Measurements from ENCODE around the gene CDT1.
A peak's percentile ranks its signal among the peaks of the same experiment; 100 is the strongest.

CDT1 gene

GRCh38 chr16:88764913-88765349, 38.7 kb upstream of the CDT1 start:
- H3K4me1 ChIP-seq (ENCODE audit: control insufficient read depth, insufficient read depth, low read depth, low read length) = peaks cover 85% of the 10 kb centered on the region
- no peak overlapping the region for H2AFZ ChIP-seq (ENCODE audit: low read depth, low read length)
- H2BK120ac ChIP-seq (ENCODE audit: low read depth, low read length) = no peak overlapping the region
- H3K9ac ChIP-seq (ENCODE audit: low read length) = no peak overlapping the region
- peak; percentile 55 for DNase-seq
- no peak overlapping the region for H2BK15ac ChIP-seq (ENCODE audit: low read depth, poor library complexity, severe bottlenecking)
- no peak overlapping the region for H3K14ac ChIP-seq (ENCODE audit: low read length in 2 of 2)
- H2AK5ac ChIP-seq (ENCODE audit: low read length, severe bottlenecking) = peak overlapping the region; percentile 23
- H2BK5ac ChIP-seq (ENCODE audit: low read depth, low read length, poor library complexity, severe bottlenecking) = no peak overlapping the region
- peak overlapping the region in 1 of 2 experiments; percentile 21 for H2BK12ac ChIP-seq (ENCODE audit: low read length in 2 of 2)
- H4K8ac ChIP-seq (ENCODE audit: low read length) = no peak overlapping the region
- no peaks in the 10 kb centered on the region for H3K27me3 ChIP-seq (ENCODE audit: control insufficient read depth in 1 of 2, insufficient read depth in 1 of 2, low read length in 2 of 2)
- no peaks in the 10 kb centered on the region for H3K9me3 ChIP-seq (ENCODE audit: control insufficient read depth, low read length)
- H3K4me3 ChIP-seq (ENCODE audit: insufficient read depth in 1 of 2, low read depth in 1 of 2, low read length in 2 of 2) = no peak overlapping the region
- no peak overlapping the region for H3K4me2 ChIP-seq (ENCODE audit: low read length, poor library complexity, severe bottlenecking)
- peaks cover 11 to 43% of the 10 kb centered on the region in 2 experiments for H3K36me3 ChIP-seq (ENCODE audit: control insufficient read depth in 1 of 2, insufficient read depth in 2 of 2, low read depth in 1 of 2, low read length in 2 of 2)
- 89% methylated on average over 6 of the region's 9 CpGs for WGBS
- no peak overlapping the region for H3K23ac ChIP-seq (ENCODE audit: low read length in 2 of 2)
- H3K4ac ChIP-seq (ENCODE audit: low read depth in 1 of 2, low read length in 2 of 2) = peak overlapping the region in 1 of 2 experiments; percentile 4
- peaks cover 42% of the 10 kb centered on the region for H3K79me1 ChIP-seq (replicated peaks; ENCODE audit: low read length, poor library complexity, severe bottlenecking)
- peak overlapping the region; percentile 71 for H4K91ac ChIP-seq (ENCODE audit: low read length)
- H3K18ac ChIP-seq (ENCODE audit: low read depth in 1 of 2, low read length in 2 of 2) = no peak overlapping the region
- H3K27ac ChIP-seq (ENCODE audit: low read length, poor library complexity, severe bottlenecking) = no peak overlapping the region

- Histone ChIP-seq H3K4me1 (ENCODE audit: control insufficient read depth, insufficient read depth, low read depth, low read length) (peaks cover 83% of the 10 kb centered on the region), H3K9me3 (ENCODE audit: control insufficient read depth, low read length) (no peaks in the 10 kb centered on the region), H3K4ac (ENCODE audit: low read depth in 1 of 2, low read length in 2 of 2) (no peak overlapping the region), H2AK5ac (ENCODE audit: low read length, severe bottlenecking) (peak overlapping the region; percentile 26), H2BK12ac (ENCODE audit: low read length in 2 of 2) (peak overlapping the region in 1 of 2 experiments; percentile 11), H3K14ac (ENCODE audit: low read length in 2 of 2) (no peak overlapping the region), H3K9ac (ENCODE audit: low read length) (no peak overlapping the region), H3K27me3 (ENCODE audit: control insufficient read depth in 1 of 2, insufficient read depth in 1 of 2, low read length in 2 of 2) (no peaks in the 10 kb centered on the region), H4K91ac (ENCODE audit: low read length) (no peak overlapping the region), H4K8ac (ENCODE audit: low read length) (no peak overlapping the region), H2BK15ac (ENCODE audit: low read depth, poor library complexity, severe bottlenecking) (no peak overlapping the region), H3K36me3 (ENCODE audit: control insufficient read depth in 1 of 2, insufficient read depth in 2 of 2, low read depth in 1 of 2, low read length in 2 of 2) (peaks cover 11 to 32% of the 10 kb centered on the region in 2 experiments), H3K27ac (ENCODE audit: low read length, poor library complexity, severe bottlenecking) (no peak overlapping the region), H3K79me1 (replicated peaks; ENCODE audit: low read length, poor library complexity, severe bottlenecking) (peaks cover 27% of the 10 kb centered on the region), H3K18ac (ENCODE audit: low read depth in 1 of 2, low read length in 2 of 2) (peak overlapping the region; percentile 28 to 73), H3K23ac (ENCODE audit: low read length in 2 of 2) (no peak overlapping the region), H3K4me3 (ENCODE audit: insufficient read depth in 1 of 2, low read depth in 1 of 2, low read length in 2 of 2) (no peak overlapping the region), H2BK120ac (ENCODE audit: low read depth, low read length) (peak overlapping the region; percentile 22), H2BK5ac (ENCODE audit: low read depth, low read length, poor library complexity, severe bottlenecking) (no peak overlapping the region), H3K4me2 (ENCODE audit: low read length, poor library complexity, severe bottlenecking) (no peak overlapping the region), H2AFZ (ENCODE audit: low read depth, low read length) (no peak overlapping the region)
- 85% methylated on average over 11 of the region's 11 CpGs for WGBS
- no peak for DNase-seq
Observed at GRCh38 chr16:88766975-88767374, 36.6 kb upstream of the CDT1 start.

- Histone ChIP-seq H3K36me3 (ENCODE audit: control insufficient read depth in 1 of 2, insufficient read depth in 2 of 2, low read depth in 1 of 2, low read length in 2 of 2) (peaks cover 11 to 26% of the 10 kb centered on the region in 2 experiments), H2BK15ac (ENCODE audit: low read depth, poor library complexity, severe bottlenecking) (peak overlapping the region; percentile 90), H3K9ac (ENCODE audit: low read length) (peak overlapping the region; percentile 67), H3K9me3 (ENCODE audit: control insufficient read depth, low read length) (no peaks in the 10 kb centered on the region), H3K4me1 (ENCODE audit: control insufficient read depth, insufficient read depth, low read depth, low read length) (peaks cover 83% of the 10 kb centered on the region), H2BK120ac (ENCODE audit: low read depth, low read length) (peak overlapping the region; percentile 22), H4K8ac (ENCODE audit: low read length) (peak overlapping the region; percentile 79), H3K23ac (ENCODE audit: low read length in 2 of 2) (no peak overlapping the region), H3K79me1 (replicated peaks; ENCODE audit: low read length, poor library complexity, severe bottlenecking) (peaks cover 24% of the 10 kb centered on the region), H3K14ac (ENCODE audit: low read length in 2 of 2) (peak overlapping the region in 1 of 2 experiments; percentile 4), H3K4ac (ENCODE audit: low read depth in 1 of 2, low read length in 2 of 2) (peak overlapping the region; percentile 61 to 71), H3K27ac (ENCODE audit: low read length, poor library complexity, severe bottlenecking) (no peak overlapping the region), H3K27me3 (ENCODE audit: control insufficient read depth in 1 of 2, insufficient read depth in 1 of 2, low read length in 2 of 2) (no peaks in the 10 kb centered on the region), H3K4me2 (ENCODE audit: low read length, poor library complexity, severe bottlenecking) (peak overlapping the region; percentile 61), H2BK5ac (ENCODE audit: low read depth, low read length, poor library complexity, severe bottlenecking) (no peak overlapping the region), H3K18ac (ENCODE audit: low read depth in 1 of 2, low read length in 2 of 2) (peak overlapping the region; percentile 73 to 86), H4K91ac (ENCODE audit: low read length) (peak overlapping the region; percentile 94), H2BK12ac (ENCODE audit: low read length in 2 of 2) (peak overlapping the region; percentile 11 to 69), H2AFZ (ENCODE audit: low read depth, low read length) (no peak overlapping the region), H2AK5ac (ENCODE audit: low read length, severe bottlenecking) (no peak overlapping the region), H3K4me3 (ENCODE audit: insufficient read depth in 1 of 2, low read depth in 1 of 2, low read length in 2 of 2) (peak overlapping the region in 1 of 2 experiments; percentile 46)
- 83% methylated on average over 12 of the region's 12 CpGs for WGBS
- DNase-seq = no peak
Observed at GRCh38 chr16:88767546-88768070, 36.0 kb upstream of the CDT1 start.

- Histone ChIP-seq H2AK5ac (ENCODE audit: low read length, severe bottlenecking) (peak overlapping the region; percentile 51), H3K23ac (ENCODE audit: low read length in 2 of 2) (peak overlapping the region in 1 of 2 experiments; percentile 57), H3K9ac (ENCODE audit: low read length) (peak overlapping the region; percentile 67), H2BK5ac (ENCODE audit: low read depth, low read length, poor library complexity, severe bottlenecking) (no peak overlapping the region), H3K27me3 (ENCODE audit: control insufficient read depth in 1 of 2, insufficient read depth in 1 of 2, low read length in 2 of 2) (no peaks in the 10 kb centered on the region), H3K4me2 (ENCODE audit: low read length, poor library complexity, severe bottlenecking) (peak overlapping the region; percentile 61), H3K14ac (ENCODE audit: low read length in 2 of 2) (peak overlapping the region in 1 of 2 experiments; percentile 78), H3K4me3 (ENCODE audit: insufficient read depth in 1 of 2, low read depth in 1 of 2, low read length in 2 of 2) (peak overlapping the region in 1 of 2 experiments; percentile 46), H2BK12ac (ENCODE audit: low read length in 2 of 2) (peak overlapping the region; percentile 78 to 96), H3K4me1 (ENCODE audit: control insufficient read depth, insufficient read depth, low read depth, low read length) (peaks cover 84% of the 10 kb centered on the region), H4K91ac (ENCODE audit: low read length) (peak overlapping the region; percentile 93), H4K8ac (ENCODE audit: low read length) (peak overlapping the region; percentile 79), H3K79me1 (replicated peaks; ENCODE audit: low read length, poor library complexity, severe bottlenecking) (peaks cover 20% of the 10 kb centered on the region), H2BK120ac (ENCODE audit: low read depth, low read length) (peak overlapping the region; percentile 88), H3K4ac (ENCODE audit: low read depth in 1 of 2, low read length in 2 of 2) (peak overlapping the region; percentile 71 to 93), H3K18ac (ENCODE audit: low read depth in 1 of 2, low read length in 2 of 2) (peak overlapping the region; percentile 82 to 86), H2BK15ac (ENCODE audit: low read depth, poor library complexity, severe bottlenecking) (peak overlapping the region; percentile 92), H3K27ac (ENCODE audit: low read length, poor library complexity, severe bottlenecking) (no peak overlapping the region), H2AFZ (ENCODE audit: low read depth, low read length) (no peak overlapping the region), H3K9me3 (ENCODE audit: control insufficient read depth, low read length) (no peaks in the 10 kb centered on the region), H3K36me3 (ENCODE audit: control insufficient read depth in 1 of 2, insufficient read depth in 2 of 2, low read depth in 1 of 2, low read length in 2 of 2) (peaks cover 8 to 21% of the 10 kb centered on the region in 2 experiments)
- 18% methylated on average over 21 of the region's 24 CpGs for WGBS
- peak; percentile 89 for DNase-seq
Observed at GRCh38 chr16:88768071-88768783, 35.4 kb upstream of the CDT1 start.

Data from mesenchymal stem cell (in vitro differentiated cells and primary cell).